Renal cortical epithelial cell (primary cell): Measurements from ENCODE around the gene POU2F1. TPM values are rescaled to one million over a fixed set of nuclear protein-coding genes. Genes with fewer than 3 reads are reported as not detected.
"Not testable (repeated sequence)": the region's sequence is repeated elsewhere in the genome, so short reads cannot be mapped to it uniquely, and the experiment has no call there.

ENCODE experiments used
- DNase-seq: peaks from one replicate; pipeline ENCODE4 v3.0.0-alpha.2; 2011; ENCODE audit warnings: low read depth
- total RNA-seq: library from RNA; depleted of rRNA; stranded (reverse); fragments of >200 nt; gene quantifications from 2 replicates; pipeline ENCODE4 v1.2.3, GENCODE V29; 2014

The POU2F1 gene
- total RNA-seq, 1 donor from 2014 or later, result 14.6 TPM

DNA sequence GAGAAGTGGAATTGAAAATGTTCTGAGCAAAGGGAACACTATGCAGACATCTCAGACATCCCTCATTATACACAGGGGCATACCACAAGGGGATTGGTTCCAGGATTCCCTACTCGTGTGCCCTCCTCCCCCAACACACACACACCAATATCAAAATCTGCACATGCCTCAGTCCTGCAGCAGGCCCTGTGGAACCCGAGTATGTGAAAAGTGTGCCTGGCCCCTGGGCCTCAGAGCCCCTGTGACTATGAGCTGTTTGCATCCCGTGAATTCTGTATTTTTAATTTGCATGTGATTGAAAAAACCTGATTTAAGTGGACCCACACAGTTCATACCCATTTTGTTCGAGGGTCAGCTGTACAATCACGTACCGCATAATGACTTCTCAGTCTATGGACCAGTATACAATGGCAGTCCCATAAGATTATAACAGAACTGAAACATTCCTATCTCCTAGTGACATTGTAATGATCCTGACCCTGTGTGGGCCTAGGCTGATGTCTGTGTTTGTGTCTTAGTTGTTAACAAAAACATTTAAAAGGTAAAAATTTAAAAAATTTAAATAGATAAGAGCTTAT, 11.3 kb downstream of the POU2F1 start:
- no peak for DNase-seq

DNA sequence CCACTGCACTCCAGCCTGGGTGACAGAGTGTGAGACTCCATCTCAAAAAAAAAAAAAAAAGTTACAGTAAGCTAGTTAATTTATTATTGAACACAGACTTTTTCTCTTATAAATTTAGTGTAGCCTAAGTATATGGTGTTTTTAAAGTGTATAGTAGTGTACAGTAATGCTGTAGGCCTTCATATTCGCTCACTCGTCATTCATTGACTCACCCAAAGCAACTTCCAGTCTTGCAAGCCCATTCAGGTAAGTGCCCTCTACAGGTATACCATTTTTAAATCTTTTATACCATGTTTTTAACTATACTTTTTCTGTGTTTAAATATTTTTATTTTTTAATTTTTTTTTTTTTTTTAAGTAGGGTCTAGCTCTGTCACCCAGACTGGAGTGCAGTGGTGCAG, 12.1 kb downstream of the POU2F1 start:
- DNase-seq, result no peak

DNA sequence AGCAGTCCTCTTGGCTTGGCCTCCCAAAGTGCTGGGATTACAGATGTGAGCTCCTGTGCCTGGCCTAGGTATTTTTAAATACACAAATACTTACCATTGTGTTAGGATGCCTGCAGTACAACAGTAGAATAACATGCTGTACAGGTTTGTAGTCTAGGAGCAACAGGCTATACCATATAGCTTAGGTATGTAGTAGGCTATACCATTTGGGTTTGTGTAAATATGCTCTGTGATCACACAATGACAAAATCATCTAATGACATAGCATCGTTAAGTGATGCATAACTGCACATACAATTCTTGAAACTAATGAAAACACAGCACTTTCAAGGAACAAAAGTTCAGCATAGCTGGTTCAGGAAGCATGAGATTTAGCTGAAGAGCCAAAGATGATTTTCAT, 12.7 kb downstream of the POU2F1 start:
- DNase-seq, result no peak

DNA sequence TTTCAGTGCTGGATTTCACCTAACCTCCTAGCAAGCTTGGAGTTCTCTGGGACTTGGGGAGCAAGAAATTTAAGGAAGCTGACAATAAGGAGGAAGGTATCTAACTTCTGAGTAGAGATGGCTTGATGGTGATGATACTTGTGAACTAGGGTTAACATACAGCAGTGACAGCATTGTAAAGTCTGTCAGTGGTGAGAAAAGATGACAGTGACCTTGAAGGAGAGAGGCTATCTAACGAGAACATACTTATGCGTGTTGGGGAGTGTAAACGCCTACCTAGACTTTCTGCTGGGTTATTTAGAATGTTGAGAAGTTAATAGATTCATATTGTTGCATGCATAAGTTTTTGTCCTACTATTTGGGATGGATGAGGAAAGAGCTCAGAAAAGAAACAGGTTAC, 16.3 kb downstream of the POU2F1 start:
- no peak for DNase-seq

DNA sequence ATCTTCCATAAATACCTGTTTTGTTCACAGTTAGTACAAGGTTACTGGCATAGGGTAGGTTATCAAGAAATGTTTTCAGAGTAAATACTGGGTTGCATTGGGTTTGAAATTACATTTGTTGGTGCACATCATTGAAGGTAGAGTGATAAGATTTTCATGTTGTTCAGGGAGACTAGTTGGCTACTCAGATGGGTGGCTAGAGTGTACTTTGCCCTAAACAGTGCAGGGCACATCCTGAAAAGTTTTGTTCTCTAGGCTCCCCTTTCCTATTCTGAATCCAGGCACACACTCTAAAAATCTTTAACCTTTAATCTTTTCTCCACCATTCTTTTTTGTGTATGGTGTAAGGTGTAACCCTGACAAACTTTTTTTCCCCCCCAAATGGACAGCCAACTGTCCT, 18.0 kb downstream of the POU2F1 start:
- DNase-seq, result no peak

DNA sequence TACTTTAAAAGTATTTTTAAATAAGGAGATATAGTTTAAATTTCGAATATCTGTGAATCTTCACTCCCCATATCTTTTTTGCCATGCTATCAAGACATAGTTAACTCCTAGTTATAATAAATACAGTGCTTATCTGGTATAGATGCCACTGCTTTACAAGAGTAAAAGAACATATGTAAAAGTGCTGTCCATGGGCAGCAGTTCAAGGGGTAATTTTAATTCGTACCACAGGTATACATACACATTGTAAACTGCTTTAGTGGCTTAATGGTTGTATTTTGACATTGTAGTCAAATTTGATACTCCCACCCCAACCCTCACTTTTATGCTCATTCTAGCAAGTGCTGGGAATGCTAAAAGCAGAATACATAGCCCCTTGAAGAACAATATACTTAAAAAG, 18.6 kb downstream of the POU2F1 start:
- DNase-seq, result no peak

DNA sequence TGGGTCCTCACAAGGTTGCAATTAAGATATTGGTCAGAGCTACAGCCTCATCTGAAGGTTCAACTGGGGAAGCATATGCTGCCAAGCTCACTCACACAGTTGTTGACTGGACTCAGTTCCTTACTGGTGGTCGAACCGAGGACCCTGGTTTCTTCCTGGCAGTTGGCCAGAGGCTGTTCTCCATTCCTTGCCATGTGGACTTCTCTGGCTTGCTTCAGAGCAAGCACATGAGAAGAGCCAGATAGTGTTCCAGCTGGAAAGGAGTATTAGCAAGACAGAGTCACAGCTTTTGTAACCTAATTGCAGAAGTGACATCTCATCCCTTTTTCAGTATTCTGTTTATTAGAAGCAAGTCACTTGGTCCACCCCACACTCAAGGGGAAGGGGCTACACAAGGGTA, 23.6 kb downstream of the POU2F1 start:
- DNase-seq, result no peak

DNA sequence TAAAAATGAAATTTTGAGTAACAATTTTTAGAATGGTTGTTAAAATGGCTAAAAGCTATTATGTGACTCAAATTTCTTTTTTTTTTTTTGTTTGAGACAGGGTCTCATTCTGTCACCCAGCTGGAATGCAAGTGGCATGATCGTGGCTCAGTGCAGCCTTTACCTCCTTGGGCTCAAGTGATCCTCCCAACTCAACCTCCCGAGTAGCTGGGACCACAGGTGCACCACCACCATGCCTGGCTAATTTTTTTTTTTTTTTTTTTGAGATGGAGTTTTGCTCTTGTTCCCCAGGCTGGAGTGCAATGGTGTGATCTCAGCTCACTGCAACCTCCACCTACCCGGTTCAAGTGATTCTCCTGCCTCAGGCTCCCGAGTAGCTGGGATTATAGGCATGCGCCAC, 24.5 kb downstream of the POU2F1 start:
- DNase-seq, result not testable (repeated sequence)

DNA sequence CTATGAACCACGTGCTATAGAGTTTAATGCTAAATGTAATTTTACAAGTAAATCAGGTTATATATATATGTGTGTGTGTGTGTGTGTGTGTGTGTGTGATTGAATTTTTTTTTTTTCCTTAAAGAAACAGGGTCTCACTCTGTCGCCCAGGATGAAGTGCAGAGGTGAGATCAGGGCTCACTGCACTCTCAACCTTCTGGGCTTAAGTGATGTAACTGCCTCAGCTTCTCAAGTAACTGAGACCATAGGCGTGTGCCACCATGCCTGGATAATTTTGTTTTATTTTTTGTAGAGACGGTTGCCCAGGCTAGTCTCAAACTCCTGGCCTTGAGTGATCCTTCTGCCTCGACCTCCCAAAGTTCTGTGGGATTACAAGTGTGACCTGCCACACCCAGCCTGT, 26.3 kb downstream of the POU2F1 start:
- no peak for DNase-seq

DNA sequence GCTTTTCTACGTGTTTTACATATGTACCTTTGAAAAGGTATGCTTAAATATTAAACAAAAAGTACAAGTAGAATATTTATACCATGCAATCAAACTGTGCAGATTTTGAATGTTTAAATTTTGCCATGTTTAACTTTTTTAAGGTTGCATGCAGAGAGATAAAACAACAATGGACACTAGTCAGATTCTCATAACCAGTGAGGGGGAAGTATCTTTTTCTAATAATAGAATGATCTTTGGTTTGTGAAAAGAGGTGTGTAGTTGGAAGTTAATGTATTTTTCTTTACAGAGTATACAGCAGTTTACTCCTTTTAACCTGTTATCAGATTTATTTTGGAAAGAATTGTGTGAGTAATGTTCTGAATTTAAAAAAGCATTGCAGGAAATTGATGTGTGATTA, 27.1 kb downstream of the POU2F1 start:
- no peak for DNase-seq

DNA sequence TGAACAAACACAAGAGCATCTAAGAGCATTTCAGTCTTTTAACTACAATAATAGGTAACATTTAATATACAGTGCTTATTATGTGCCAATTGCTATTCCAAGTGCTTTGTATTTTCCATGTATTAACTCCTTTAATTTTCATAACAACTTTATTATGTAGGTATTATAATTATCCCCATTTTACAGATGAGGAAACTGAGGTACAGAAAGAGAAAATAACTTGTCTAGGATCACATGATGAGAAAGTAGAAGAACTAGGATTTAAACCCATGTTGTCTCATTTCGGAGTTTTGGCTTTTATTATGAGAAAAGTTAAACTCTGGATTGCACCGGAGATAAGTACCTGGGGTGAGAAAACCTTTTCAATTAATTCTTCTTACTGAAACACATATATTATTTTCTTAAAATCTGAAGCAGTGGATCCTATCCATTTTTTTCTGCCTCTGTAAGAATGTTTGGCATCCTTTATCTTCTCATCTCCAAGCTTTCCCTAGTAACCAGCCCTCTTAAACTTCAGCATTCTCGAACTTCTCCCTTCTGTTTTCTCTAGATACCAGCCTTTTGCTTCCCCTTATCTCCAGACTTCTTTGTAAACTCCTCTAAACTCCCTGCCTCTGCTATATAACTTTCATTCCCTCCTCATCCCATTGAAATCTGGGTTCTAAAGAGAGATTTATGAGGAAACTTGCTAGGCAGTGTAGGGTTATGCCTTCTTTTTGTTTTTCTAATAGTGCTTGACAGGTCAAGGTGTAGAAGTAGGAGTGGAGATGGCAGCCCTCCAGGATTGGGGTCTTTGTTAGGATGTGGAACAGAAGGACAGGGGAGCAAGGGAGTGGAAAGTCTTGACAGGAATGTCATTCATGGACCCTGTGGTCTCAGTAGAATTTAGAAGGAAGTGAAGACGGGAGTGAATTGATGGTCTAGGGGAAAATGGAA, 28.3 kb downstream of the POU2F1 start:
- DNase-seq, result no peak

DNA sequence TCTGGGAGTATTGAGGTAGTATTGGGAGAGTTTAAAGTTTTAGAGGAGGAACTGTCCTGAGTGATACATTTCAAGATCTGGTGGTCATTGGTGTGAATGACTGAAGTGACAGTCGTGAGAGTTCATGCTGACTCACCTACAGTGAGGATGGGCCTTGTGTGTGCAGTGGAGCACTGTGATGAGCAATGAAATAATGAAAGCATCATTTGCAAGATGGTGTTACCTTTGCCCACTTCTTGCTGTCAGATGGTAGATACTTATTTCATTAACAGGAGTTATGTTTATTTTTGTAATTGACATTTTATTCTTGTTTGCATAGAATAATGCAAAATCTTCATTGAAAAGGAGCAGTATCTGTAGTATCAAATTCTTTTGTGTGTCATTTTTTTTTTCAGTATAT, 29.0 kb downstream of the POU2F1 start:
- DNase-seq, result peak; percentile 7

DNA sequence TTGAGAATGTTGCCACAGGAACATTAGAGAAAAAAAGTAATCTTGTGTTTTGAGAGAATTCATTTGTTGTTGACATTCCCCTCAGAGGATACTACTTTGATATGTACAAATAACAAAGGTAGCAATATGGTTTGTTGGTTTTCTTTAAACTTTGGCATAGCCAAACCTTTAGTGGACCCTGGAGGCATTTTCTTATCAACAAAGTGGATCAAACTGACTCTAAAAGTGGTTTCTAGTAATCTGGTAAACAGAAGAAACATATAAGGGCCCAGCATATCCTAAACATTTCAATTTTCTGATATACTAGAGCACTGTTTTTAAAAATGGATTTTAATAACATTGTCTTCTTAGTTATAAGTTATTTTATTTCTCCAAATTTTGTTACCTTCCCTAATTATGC, 29.8 kb downstream of the POU2F1 start:
- no peak for DNase-seq

DNA sequence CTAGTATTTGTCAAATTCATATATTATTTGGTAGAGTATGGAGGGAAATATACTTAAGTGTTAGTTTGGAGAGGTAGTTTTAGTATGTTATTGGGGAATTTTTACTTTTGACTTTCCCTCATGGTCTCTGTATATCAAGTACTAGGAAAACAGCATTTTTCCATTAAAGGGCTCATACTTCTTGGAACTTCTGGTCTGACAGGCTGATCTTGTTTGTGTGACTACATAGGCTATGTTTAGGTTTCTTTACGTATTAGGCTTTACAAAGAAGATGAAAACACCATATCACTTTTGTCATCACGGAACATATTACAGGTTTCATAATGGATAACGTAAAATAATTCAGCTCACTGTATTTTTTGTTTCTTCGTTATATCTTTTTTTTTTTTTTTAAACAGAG, 30.8 kb downstream of the POU2F1 start:
- no peak for DNase-seq

DNA sequence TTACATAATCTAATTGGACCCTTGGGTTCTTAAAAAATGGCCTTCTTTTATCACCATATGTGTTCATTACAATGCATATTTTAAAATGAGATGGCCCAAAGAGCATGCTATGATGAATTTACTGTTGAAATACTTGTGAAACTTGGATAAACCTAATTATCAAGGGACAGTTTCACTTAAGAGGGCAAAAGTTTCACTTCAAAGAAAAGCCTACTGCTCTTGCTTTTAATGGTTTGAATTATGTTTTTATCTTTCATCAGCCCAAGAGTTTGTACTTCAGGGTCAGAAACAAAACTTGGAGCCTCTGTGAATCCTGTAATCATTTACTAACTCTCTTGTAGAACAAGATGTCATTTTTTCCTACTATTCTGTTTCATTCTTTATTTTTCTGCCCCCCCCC, 32.3 kb downstream of the POU2F1 start:
- DNase-seq, result no peak

DNA sequence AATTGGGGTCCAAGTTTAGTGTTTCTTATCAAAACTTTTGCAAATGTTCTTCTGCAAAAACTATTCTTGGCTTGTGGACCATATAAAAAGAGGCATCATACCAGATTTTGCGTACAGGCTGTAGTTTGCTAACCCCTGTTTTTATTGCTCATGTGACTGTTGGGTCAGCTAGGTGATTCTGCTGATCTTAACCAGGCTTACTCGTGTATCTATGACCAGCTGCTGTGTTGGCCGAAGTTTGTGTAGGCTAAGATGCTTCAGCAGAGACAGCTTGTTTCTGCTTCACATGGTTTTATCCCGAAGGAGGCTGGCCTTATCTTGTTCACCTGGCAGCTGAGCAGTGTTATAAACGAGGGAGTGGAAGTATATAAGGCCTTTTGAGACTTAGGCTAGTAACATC, 38.2 kb downstream of the POU2F1 start:
- DNase-seq, result no peak

DNA sequence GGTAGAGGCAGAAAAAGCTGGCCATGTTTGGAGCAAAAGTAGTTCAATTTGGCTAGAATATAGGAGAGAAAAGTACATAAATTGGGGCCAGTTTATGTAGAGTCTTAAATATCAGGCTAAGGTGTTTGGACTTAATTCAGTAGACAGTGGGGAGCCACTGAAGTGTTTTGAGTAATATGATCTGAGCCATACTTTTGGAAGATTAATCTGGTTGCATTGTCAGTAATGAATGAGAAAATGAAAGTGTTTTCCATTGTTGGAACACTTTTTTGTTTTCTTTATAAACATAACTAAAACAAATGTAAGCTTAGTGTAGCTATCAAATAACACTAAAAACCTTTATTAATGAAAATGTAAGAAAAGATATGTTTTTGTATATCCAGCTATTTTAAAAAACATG, 42.1 kb downstream of the POU2F1 start:
- DNase-seq, result no peak

DNA sequence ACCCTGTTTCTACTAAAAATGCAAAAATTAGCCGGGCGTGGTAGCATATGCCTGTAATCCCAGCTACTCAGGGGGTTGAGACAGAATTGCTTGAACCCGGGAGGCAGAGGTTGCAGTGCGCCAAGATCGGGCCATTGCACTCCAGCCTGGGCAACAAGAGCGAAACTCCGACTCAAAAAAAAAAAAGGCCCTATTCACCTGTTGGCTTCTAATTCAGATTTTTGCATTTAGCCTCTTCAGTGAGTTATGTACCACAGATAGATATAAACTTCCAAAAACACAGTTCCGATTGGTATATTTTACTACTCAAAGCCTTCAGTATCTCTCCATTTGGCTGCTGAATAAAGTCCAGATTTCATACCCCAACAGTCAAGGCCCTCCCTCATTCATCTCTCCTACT, 42.7 kb downstream of the POU2F1 start:
- no peak for DNase-seq

DNA sequence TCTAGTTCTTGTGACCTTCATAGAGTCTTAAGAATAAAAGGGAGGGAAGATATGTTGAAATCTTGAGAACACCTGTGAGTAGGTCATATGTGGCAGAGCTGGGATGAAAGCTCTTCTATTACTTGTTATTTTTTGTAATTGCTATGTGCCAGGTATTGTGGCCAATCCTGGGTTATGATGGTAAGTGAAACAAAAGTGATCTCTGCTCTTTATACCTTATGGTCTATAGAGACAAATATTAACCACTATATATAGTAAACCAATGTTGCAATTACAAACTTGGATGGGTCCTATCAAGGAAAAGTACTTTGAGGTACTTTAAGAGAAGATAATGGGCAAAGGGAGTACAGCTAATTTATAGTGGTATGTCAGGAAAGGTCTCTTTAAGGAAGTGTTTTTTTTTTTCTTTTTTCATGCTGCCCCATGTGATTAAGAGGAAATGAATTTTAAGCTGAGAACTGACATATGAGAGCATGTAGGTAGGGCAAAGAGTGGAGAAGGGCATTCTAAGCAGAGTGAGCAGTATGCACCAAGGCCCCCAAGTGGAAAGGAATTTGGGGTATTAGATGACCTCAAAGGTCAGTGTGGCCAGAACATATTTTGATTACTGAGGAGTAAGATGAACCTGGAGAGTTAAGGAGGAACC, 43.3 kb downstream of the POU2F1 start:
- peak; percentile 46 for DNase-seq

DNA sequence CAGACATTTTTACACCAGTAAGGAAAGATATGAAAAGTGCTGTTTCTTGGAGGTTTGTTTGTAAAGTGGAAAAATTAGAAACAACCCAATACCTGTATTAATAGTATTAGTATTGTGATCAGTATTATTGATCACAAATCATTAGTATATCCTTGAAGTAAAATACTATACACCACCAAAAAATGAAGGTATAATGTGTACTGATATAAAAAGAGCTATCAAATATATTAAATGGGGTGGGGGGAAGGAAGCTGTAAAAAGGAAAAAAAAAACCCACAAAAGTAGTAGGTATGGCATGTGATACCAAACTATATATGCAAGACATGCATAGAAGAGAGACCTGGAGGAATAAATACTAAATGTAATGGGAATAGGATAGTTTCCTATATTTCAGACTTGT, 46.3 kb downstream of the POU2F1 start:
- no peak for DNase-seq

DNA sequence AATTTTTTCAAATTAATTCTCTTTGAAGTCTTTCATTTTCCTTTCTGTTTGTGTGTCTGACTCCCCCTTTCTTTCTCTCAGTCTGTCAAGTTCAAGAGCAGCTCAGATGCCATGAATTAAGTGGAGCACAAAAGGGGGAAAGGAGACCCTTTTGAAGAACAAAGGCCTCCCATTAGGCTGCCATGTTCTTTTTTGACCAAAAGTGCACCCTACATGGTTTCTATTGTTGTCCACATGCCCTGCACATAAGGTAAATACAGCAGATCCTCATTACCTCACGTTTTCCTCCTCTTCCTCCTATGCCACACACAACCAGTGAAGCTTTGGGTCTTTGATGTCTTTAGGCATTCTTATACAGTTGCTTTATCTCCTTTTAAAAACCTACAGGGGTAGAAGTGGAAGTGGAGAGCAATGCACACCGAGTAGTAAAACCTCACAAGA, 47.7 kb downstream of the POU2F1 start:
- DNase-seq, result no peak

DNA sequence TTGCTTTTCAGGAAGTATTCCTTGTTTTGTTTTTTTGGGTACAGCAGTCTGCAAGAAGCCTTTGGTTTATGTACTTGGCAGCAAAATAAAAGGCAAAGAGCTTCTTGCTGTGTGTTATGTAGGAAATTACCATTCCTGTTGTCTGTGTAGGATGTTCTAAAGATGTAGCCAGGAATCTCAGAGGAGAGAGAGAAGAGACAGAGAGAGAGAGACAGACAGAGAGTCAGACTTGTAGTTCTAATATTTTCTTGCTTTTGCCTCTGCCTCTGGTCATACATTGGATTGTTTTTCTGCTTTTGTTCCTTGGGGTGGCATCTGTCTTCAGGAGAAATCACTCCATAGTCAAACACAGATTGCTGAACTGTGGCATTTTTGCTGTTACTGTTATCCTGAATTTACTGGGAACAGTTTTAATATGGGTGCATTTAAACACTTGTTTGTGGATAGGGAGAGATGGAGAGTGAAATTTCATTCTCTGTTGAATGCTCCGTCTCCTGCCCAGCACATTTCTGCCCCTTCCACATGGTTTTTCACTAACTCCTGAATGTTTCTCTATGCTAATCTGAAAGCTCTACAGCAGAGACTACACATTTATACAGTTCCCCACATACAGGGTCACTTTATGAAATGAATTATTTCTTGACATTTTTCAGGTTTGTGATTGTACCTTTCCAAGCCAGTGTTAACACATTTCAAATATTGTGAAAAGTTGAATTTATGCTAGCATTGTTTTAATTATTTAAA, 49.8 kb downstream of the POU2F1 start:
- no peak for DNase-seq
